Measurements from ENCODE around the gene NSMCE3. TPM values are rescaled to one million over a fixed set of nuclear protein-coding genes. Genes with fewer than 3 reads are reported as not detected.

Gene NSMCE3
- total RNA-seq, 1 donor from 2014 or later = 10.4 TPM

- no peak overlapping the region for H3K4me3 Mint-ChIP-seq
- peaks cover 4% of the 10 kb centered on the region for H3K36me3 Mint-ChIP-seq (ENCODE audit: low read depth)
- intact Hi-C loops (cut with micrococcal nuclease) = loop anchor here (5.0 to 10.0 kb wide), 2 partner anchors 51 to 1169 kb away; partner anchors contain the start of gene OCA2
- H3K9me3 Mint-ChIP-seq = no peaks in the 10 kb centered on the region
- no peak for DNase-seq
- ATAC-seq (ENCODE audit: low read depth) = no peak
- no peaks in the 10 kb centered on the region for H3K27me3 Mint-ChIP-seq
- POLR2A ChIA-PET = no interaction called here
- CTCF ChIA-PET = no interaction called here
- H3K27ac Mint-ChIP-seq = peak overlapping the region; percentile 16
- TF ChIP-seq CTCF (IDR thresholded peaks at IDR 0.05) = no peak
- H3K4me1 Mint-ChIP-seq = peaks cover 46% of the 10 kb centered on the region
Measured at GRCh38 chr15:29266052-29266582, 3.5 kb downstream of the NSMCE3 start.

GRCh38 chr15:29263289-29263688 is 6.3 kb downstream of the NSMCE3 start:
- ChIA-PET POLR2A (no interaction called here), CTCF (no interaction called here)
- Mint-ChIP-seq H3K27ac (no peak overlapping the region), H3K4me3 (no peak overlapping the region), H3K27me3 (no peaks in the 10 kb centered on the region), H3K36me3 (ENCODE audit: low read depth) (no peaks in the 10 kb centered on the region), H3K4me1 (peaks cover 23% of the 10 kb centered on the region), H3K9me3 (no peaks in the 10 kb centered on the region)
- DNase-seq = no peak
- TF ChIP-seq CTCF (IDR thresholded peaks at IDR 0.05) = no peak
- ATAC-seq (ENCODE audit: low read depth) = no peak
- intact Hi-C loops (cut with micrococcal nuclease) = loop anchor here (10.0 kb wide), 1 partner anchor 48 kb away; no protein-coding TSS in a partner anchor

- H3K27ac Mint-ChIP-seq = no peak overlapping the region
- POLR2A ChIA-PET = no interaction called here
- CTCF ChIA-PET = no interaction called here
- H3K27me3 Mint-ChIP-seq = no peaks in the 10 kb centered on the region
- no peaks in the 10 kb centered on the region for H3K36me3 Mint-ChIP-seq (ENCODE audit: low read depth)
- no peak for DNase-seq
- H3K4me3 Mint-ChIP-seq = no peak overlapping the region
- no peaks in the 10 kb centered on the region for H3K9me3 Mint-ChIP-seq
- no peak for ATAC-seq (ENCODE audit: low read depth)
- H3K4me1 Mint-ChIP-seq = peaks cover 19% of the 10 kb centered on the region
- no peak for TF ChIP-seq CTCF (IDR thresholded peaks at IDR 0.05)
- intact Hi-C loops (cut with micrococcal nuclease) = loop anchor here (10.0 kb wide), 1 partner anchor 48 kb away; no protein-coding TSS in a partner anchor
Measured at GRCh38 chr15:29262738-29263137, 6.9 kb downstream of the NSMCE3 start.

GRCh38 chr15:29260896-29261295 is 8.7 kb downstream of the NSMCE3 start:
- Mint-ChIP-seq H3K27ac (no peak overlapping the region), H3K4me1 (peaks cover 3% of the 10 kb centered on the region), H3K36me3 (ENCODE audit: low read depth) (no peaks in the 10 kb centered on the region), H3K27me3 (no peaks in the 10 kb centered on the region), H3K9me3 (no peaks in the 10 kb centered on the region), H3K4me3 (no peak overlapping the region)
- ATAC-seq (ENCODE audit: low read depth) (no peak), DNase-seq (no peak)
- CTCF ChIA-PET = no interaction called here
- TF ChIP-seq CTCF (IDR thresholded peaks at IDR 0.05) = no peak
- POLR2A ChIA-PET = no interaction called here
- intact Hi-C loops (cut with micrococcal nuclease) = loop anchor here (10.0 kb wide), 1 partner anchor 46 kb away; no protein-coding TSS in a partner anchor

GRCh38 chr15:29259233-29259632 is 10.4 kb downstream of the NSMCE3 start:
- ATAC-seq (ENCODE audit: low read depth) = no peak
- no peak for DNase-seq
- H3K4me1 Mint-ChIP-seq = no peaks in the 10 kb centered on the region
- POLR2A ChIA-PET = no interaction called here
- no peak overlapping the region for H3K27ac Mint-ChIP-seq
- no peaks in the 10 kb centered on the region for H3K9me3 Mint-ChIP-seq
- H3K36me3 Mint-ChIP-seq (ENCODE audit: low read depth) = no peaks in the 10 kb centered on the region
- CTCF ChIA-PET = no interaction called here
- H3K4me3 Mint-ChIP-seq = no peak overlapping the region
- TF ChIP-seq CTCF (IDR thresholded peaks at IDR 0.05) = no peak
- intact Hi-C loops (cut with micrococcal nuclease) = loop anchor here (10.0 kb wide), 1 partner anchor 64 kb away; no protein-coding TSS in a partner anchor
- no peaks in the 10 kb centered on the region for H3K27me3 Mint-ChIP-seq

All from activated B cell treated with CpG ODN at 0.5 μM for 24 hours (primary cell).